ENCODE results near the gene DGKA. TPM values are rescaled to one million over a fixed set of nuclear protein-coding genes. Genes with fewer than 3 reads are reported as not detected.
"Not testable (repeated sequence)": the region's sequence is repeated elsewhere in the genome, so short reads cannot be mapped to it uniquely, and the experiment has no call there.

DGKA gene
- total RNA-seq, 1 donor from 2014 or later: 140 TPM

GRCh38 chr12:55915482-55915859 is 15.5 kb upstream of the DGKA start:
- Histone ChIP-seq H3K27me3 (no peaks in the 10 kb centered on the region), H3K4me3 (no peak overlapping the region), H3K36me3 (peaks cover 0 to 14% of the 10 kb centered on the region in 2 donors), H3K4me1 (peaks cover 9% of the 10 kb centered on the region), H3K9me3 (no peaks in the 10 kb centered on the region), H3K27ac (no peak overlapping the region)
- no peak for DNase-seq (ENCODE audit: extremely low spot score in 2 of 2)
- TF ChIP-seq POLR2AphosphoS5 (IDR thresholded peaks at IDR 0.05; ENCODE audit: insufficient read depth in 1 of 2, low read depth in 1 of 2): no peak
- no peak for TF ChIP-seq POLR2A (IDR thresholded peaks at IDR 0.05)
- TF ChIP-seq, protein P1, sequence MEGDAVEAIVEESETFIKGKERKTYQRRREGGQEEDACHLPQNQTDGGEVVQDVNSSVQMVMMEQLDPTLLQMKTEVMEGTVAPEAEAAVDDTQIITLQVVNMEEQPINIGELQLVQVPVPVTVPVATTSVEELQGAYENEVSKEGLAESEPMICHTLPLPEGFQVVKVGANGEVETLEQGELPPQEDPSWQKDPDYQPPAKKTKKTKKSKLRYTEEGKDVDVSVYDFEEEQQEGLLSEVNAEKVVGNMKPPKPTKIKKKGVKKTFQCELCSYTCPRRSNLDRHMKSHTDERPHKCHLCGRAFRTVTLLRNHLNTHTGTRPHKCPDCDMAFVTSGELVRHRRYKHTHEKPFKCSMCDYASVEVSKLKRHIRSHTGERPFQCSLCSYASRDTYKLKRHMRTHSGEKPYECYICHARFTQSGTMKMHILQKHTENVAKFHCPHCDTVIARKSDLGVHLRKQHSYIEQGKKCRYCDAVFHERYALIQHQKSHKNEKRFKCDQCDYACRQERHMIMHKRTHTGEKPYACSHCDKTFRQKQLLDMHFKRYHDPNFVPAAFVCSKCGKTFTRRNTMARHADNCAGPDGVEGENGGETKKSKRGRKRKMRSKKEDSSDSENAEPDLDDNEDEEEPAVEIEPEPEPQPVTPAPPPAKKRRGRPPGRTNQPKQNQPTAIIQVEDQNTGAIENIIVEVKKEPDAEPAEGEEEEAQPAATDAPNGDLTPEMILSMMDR (IDR thresholded peaks at IDR 0.05): no peak
- intact Hi-C loops (cut with DNase I): no loop called here

DNA sequence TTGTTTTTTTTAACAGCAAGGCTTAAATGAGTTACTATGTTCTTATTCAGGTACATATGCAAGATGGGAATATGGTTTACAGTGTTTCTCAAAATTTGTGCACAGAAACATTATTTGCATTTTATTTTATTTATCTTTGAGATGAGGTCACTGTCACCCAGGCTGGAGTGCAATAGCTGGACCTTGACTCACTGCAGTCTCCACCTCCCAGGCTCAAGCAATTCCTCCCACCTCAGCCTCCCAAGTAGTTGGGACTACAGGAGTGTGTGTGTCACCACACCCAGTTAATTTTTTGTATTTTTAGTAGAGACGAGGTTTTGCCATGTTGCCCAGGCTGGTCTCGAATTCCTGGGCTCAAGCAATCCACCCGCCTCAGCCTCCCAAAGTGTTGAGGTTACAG is 11.9 kb upstream of the DGKA start:
- peaks cover 16% of the 10 kb centered on the region for H3K4me1 ChIP-seq
- intact Hi-C loops (cut with DNase I); H3K9me3 ChIP-seq; H3K27ac ChIP-seq; DNase-seq (ENCODE audit: extremely low spot score in 2 of 2); H3K27me3 ChIP-seq; H3K4me3 ChIP-seq; H3K36me3 ChIP-seq: not testable (repeated sequence)

DNA sequence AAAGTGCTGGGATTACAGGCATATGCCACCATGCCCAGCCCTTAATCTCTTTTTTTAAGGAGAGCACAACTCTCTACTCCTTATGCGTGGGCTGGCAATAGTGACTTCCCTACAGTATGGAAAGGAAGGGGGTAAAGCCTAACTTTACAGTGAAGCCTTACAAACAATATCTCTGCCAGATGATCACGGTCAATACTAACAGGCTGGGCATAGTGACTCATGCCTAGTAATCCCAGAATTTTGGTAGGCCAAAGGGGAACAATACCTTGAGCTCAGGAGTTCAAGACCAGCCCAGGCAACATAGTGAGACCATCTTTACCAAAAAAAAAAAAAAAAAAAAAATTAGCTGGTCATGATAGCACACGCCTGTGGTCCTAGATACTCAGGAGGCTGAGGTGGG is 8.8 kb upstream of the DGKA start:
- DNase-seq (ENCODE audit: extremely low spot score in 2 of 2): no peak
- TF ChIP-seq POLR2AphosphoS5 (IDR thresholded peaks at IDR 0.05; ENCODE audit: insufficient read depth in 1 of 2, low read depth in 1 of 2): no peak
- intact Hi-C loops (cut with DNase I): no loop called here
- H3K9me3 ChIP-seq: no peaks in the 10 kb centered on the region
- peaks cover 29% of the 10 kb centered on the region for H3K4me1 ChIP-seq
- no peak overlapping the region for H3K4me3 ChIP-seq
- no peaks in the 10 kb centered on the region for H3K36me3 ChIP-seq
- H3K27ac ChIP-seq: no peak overlapping the region
- H3K27me3 ChIP-seq: no peaks in the 10 kb centered on the region

- H3K4me3 ChIP-seq; intact Hi-C loops (cut with DNase I); H3K27ac ChIP-seq; H3K27me3 ChIP-seq; H3K36me3 ChIP-seq; DNase-seq (ENCODE audit: extremely low spot score in 2 of 2); H3K9me3 ChIP-seq: not testable (repeated sequence)
- peaks cover 36% of the 10 kb centered on the region for H3K4me1 ChIP-seq
Measured at GRCh38 chr12:55923648-55924047, 7.3 kb upstream of the DGKA start.

DNA sequence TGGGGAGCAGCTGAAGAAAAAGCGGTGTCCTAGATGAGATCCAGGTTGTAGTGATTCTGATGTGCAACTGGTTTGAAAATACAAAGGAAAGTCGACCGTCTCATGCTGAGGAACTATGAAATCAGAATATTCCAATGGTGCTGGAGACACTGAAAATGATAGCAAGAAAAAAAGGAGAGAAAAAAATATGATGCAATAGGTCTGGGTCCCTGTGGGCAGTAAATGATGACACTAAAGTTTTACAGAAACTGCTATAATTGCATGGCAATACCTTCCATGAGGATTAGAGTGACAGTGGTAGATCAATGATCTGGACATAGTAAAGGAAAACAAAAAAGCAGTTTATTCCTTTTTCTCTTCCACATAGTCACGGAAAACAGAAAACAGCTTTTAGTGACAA is 5.6 kb upstream of the DGKA start:
- peaks cover 46% of the 10 kb centered on the region for H3K4me1 ChIP-seq
- TF ChIP-seq POLR2A (IDR thresholded peaks at IDR 0.05): no peak
- no peak for TF ChIP-seq POLR2AphosphoS5 (IDR thresholded peaks at IDR 0.05; ENCODE audit: insufficient read depth in 1 of 2, low read depth in 1 of 2)
- TF ChIP-seq, protein P1 (IDR thresholded peaks at IDR 0.05): no peak
- DNase-seq (ENCODE audit: extremely low spot score in 2 of 2): no peak
- no peak overlapping the region for H3K4me3 ChIP-seq
- no peak overlapping the region for H3K27ac ChIP-seq
- no peaks in the 10 kb centered on the region for H3K36me3 ChIP-seq
- no peaks in the 10 kb centered on the region for H3K27me3 ChIP-seq
- H3K9me3 ChIP-seq: no peaks in the 10 kb centered on the region
- intact Hi-C loops (cut with DNase I): no loop called here

- DNase-seq (ENCODE audit: extremely low spot score in 2 of 2): no peak
Measured at GRCh38 chr12:55925870-55926737, 4.9 kb upstream of the DGKA start.

More at GRCh38 chr12:55925870-55926737, 4.9 kb upstream of the DGKA start:
- no peak for TF ChIP-seq POLR2AphosphoS5 (IDR thresholded peaks at IDR 0.05; ENCODE audit: insufficient read depth in 1 of 2, low read depth in 1 of 2)
- TF ChIP-seq, protein P1 (IDR thresholded peaks at IDR 0.05): no peak
- TF ChIP-seq POLR2A (IDR thresholded peaks at IDR 0.05): no peak
- peak overlapping the region; percentile 69 to 87 for H3K4me3 ChIP-seq
- peaks cover 46% of the 10 kb centered on the region for H3K4me1 ChIP-seq
- no peaks in the 10 kb centered on the region for H3K27me3 ChIP-seq
- intact Hi-C loops (cut with DNase I): no loop called here
- H3K9me3 ChIP-seq: no peaks in the 10 kb centered on the region
- no peaks in the 10 kb centered on the region for H3K36me3 ChIP-seq
- peak overlapping the region; percentile 94 for H3K27ac ChIP-seq
